HG03439 (cell line): ENCODE results near the gene MPO.

Source experiments
- ATAC-seq: cut with Tn5 transposase; IDR thresholded peaks from one replicate; pipeline ENCODE4 v1.9.1; 2021; ENCODE audit warnings: mild to moderate bottlenecking, moderate library complexity; ENCODE audit not compliant: unreplicated experiment

Gene MPO

GRCh38 chr17:58265902-58266875 lies 14.5 kb downstream of the MPO start:
- ATAC-seq, result no peak

- no peak for ATAC-seq
Observed at GRCh38 chr17:58265271-58265670, 15.5 kb downstream of the MPO start.

GRCh38 chr17:58264407-58265103 lies 16.2 kb downstream of the MPO start:
- ATAC-seq, result no peak

GRCh38 chr17:58263773-58264172 lies 17.0 kb downstream of the MPO start:
- no peak for ATAC-seq

- no peak for ATAC-seq
Observed at GRCh38 chr17:58262149-58262548, 18.6 kb downstream of the MPO start.

GRCh38 chr17:58254803-58255202 lies 25.9 kb downstream of the MPO start:
- ATAC-seq, result no peak

- ATAC-seq, result no peak
Observed at GRCh38 chr17:58253082-58253481, 27.7 kb downstream of the MPO start.

- no peak for ATAC-seq
Observed at GRCh38 chr17:58252141-58252540, 28.6 kb downstream of the MPO start.

- no peak for ATAC-seq
Observed at GRCh38 chr17:58250344-58251011, 30.3 kb downstream of the MPO start.

GRCh38 chr17:58249270-58250133 lies 31.2 kb downstream of the MPO start:
- ATAC-seq, result no peak

GRCh38 chr17:58248955-58249269 lies 31.8 kb downstream of the MPO start:
- no peak for ATAC-seq

GRCh38 chr17:58247511-58248363 lies 33.0 kb downstream of the MPO start:
- ATAC-seq, result no peak

GRCh38 chr17:58246781-58247180 lies 34.0 kb downstream of the MPO start:
- ATAC-seq, result no peak

GRCh38 chr17:58246104-58246740 lies 34.5 kb downstream of the MPO start:
- ATAC-seq, result no peak

GRCh38 chr17:58245428-58246103 lies 35.2 kb downstream of the MPO start:
- ATAC-seq, result no peak

GRCh38 chr17:58244963-58245362 lies 35.8 kb downstream of the MPO start:
- no peak for ATAC-seq

GRCh38 chr17:58242171-58242784 lies 38.5 kb downstream of the MPO start:
- no peak for ATAC-seq

- no peak for ATAC-seq
Observed at GRCh38 chr17:58239987-58240386, 40.7 kb downstream of the MPO start.
